Gastrocnemius medialis (tissue), 4 donors: ENCODE data around the gene MLLT10. TPM values are rescaled to one million over a fixed set of nuclear protein-coding genes. Genes with fewer than 3 reads are reported as not detected.

ENCODE experiments used
- ATAC-seq, 2 donors: fragments of 150-250 bp; one replicate each; pipeline ENCODE4 v1.9.1; 2016
- DNase-seq, 2 donors: peaks; one replicate each; pipeline ENCODE4 v3.0.0-alpha.2; 2019
- H3K27ac ChIP-seq, 4 donors: fragments of 200-600 bp; sonication (generic); 1 replicate in 1 of 4; 2 replicates in 3 of 4; pipeline ENCODE4 v1.5.1; 2016 to 2018; ENCODE audit warnings: mild to moderate bottlenecking in 2 of 4, moderate library complexity in 1 of 4
- H3K27me3 ChIP-seq, 3 donors: fragments of 200-600 bp; sonication (generic) in 2 of 3; 1 replicate in 1 of 3; 2 replicates in 2 of 3; pipeline versions ENCODE4 v1.5.1 to v1.6.0; 2016 to 2019; ENCODE audit warnings: mild to moderate bottlenecking in 1 of 3, moderate library complexity in 1 of 3
- H3K36me3 ChIP-seq, 2 donors: fragments of 200-600 bp; sonication (generic) in 1 of 2; one replicate each; pipeline ENCODE4 v1.5.1; 2017 to 2018
- H3K4me1 ChIP-seq, 2 donors: fragments of 200-600 bp; sonication (generic) in 1 of 2; one replicate each; pipeline ENCODE4 v1.5.1; 2016 to 2017; ENCODE audit warnings: mild to moderate bottlenecking in 2 of 2
- H3K4me3 ChIP-seq, 4 donors: fragments of 200-600 bp; sonication (generic) in 3 of 4; 1 replicate in 1 of 4; 2 replicates in 3 of 4; pipeline ENCODE4 v1.5.1; 2016 to 2019; ENCODE audit warnings: mild to moderate bottlenecking in 2 of 4
- H3K9me3 ChIP-seq, 3 donors: fragments of 200-600 bp; sonication (generic) in 2 of 3; 1 replicate in 1 of 3; 2 replicates in 2 of 3; pipeline ENCODE4 v1.5.1; 2016 to 2019
- CTCF ChIP-seq, 5 experiments: fragments of 450-650 bp in 3 of 5; fragments of 200-600 bp in 2 of 5; sonication (generic) in 2 of 5; IDR thresholded peaks in 4 of 5; conservative IDR thresholded peaks in 1 of 5; 1 replicate in 4 of 5; 2 replicates in 1 of 5; pipeline ENCODE4 v1.5.1; 2016 to 2019; ENCODE audit warnings: antibody characterized with exemption in 5 of 5, mild to moderate bottlenecking in 3 of 5, moderate library complexity in 3 of 5
- POLR2A ChIP-seq, 2 donors: fragments of 450-650 bp; IDR thresholded peaks; one replicate each; pipeline ENCODE4 v1.6.1; 2017; ENCODE audit warnings: antibody characterized with exemption in 2 of 2, mild to moderate bottlenecking in 2 of 2, moderate library complexity in 2 of 2
- in situ Hi-C, 4 donors: fragments of 200-750 bp; cut with MboI; loops; one replicate each; pipeline versions ENCODE4 v1.15.0 to v1.8.0; 2017; ENCODE audit warnings: low sequenced_read_pairs in 4 of 4
- intact Hi-C: fragments of 100-400 bp; cut with DNase I; formaldehyde crosslinking; loops from one replicate; pipeline ENCODE4 v1.15.1; 2023; ENCODE audit warnings: low total_unique reads
- total RNA-seq, 4 donors: library from RNA; depleted of rRNA; stranded (reverse); fragments of >200 nt; gene quantifications; one replicate each; pipeline versions ENCODE4 v1.1.0 to v1.2.3, GENCODE V29; 2016

MLLT10 gene
- total RNA-seq, 4 donors from 2014 or later: 13.6 to 26.6 (median 21.6) TPM

GRCh38 chr10:21519941-21520436, 14.0 kb upstream of the MLLT10 start:
- DNase-seq: no peak

GRCh38 chr10:21520509-21520908, 13.5 kb upstream of the MLLT10 start:
- no peak for DNase-seq
- Histone ChIP-seq H3K9me3 (no peaks in the 10 kb centered on the region), H3K27me3 (no peaks in the 10 kb centered on the region), H3K36me3 (no peaks in the 10 kb centered on the region), H3K4me1 (peaks cover 46 to 56% of the 10 kb centered on the region in 2 donors), H3K27ac (peak overlapping the region; percentile 68 to 98 (median 81)), H3K4me3 (peak overlapping the region; percentile 61 to 72 (median 64))
- ATAC-seq: no peak
- in situ Hi-C loops (loop anchor here in 3 of 4 donors (10.0 to 25.0 kb wide), 3 partner anchors 792 to 804 kb away; partner anchors contain the start of genes BMI1 (in 2 of the 3) and COMMD3 (in 2 of the 3)), intact Hi-C loops (no loop called here)
- TF ChIP-seq POLR2A (IDR thresholded peaks at IDR 0.05): no peak
- TF ChIP-seq CTCF (IDR thresholded peaks at IDR 0.05 in 4 of 5, conservative IDR thresholded peaks at IDR 0.05 in 1 of 5): no peak

More at GRCh38 chr10:21519941-21520436, 14.0 kb upstream of the MLLT10 start:
- Histone ChIP-seq H3K27me3 (no peaks in the 10 kb centered on the region), H3K4me1 (peaks cover 46 to 56% of the 10 kb centered on the region in 2 donors), H3K36me3 (no peaks in the 10 kb centered on the region), H3K4me3 (peak overlapping the region; percentile 61 to 72 (median 64)), H3K9me3 (no peaks in the 10 kb centered on the region), H3K27ac (peak overlapping the region; percentile 68 to 98 (median 81))
- no peak for ATAC-seq
- TF ChIP-seq CTCF (IDR thresholded peaks at IDR 0.05 in 4 of 5, conservative IDR thresholded peaks at IDR 0.05 in 1 of 5) (no peak), POLR2A (IDR thresholded peaks at IDR 0.05) (no peak)
- in situ Hi-C loops (loop anchor here in 3 of 4 donors (10.0 to 25.0 kb wide), 3 partner anchors 792 to 805 kb away; partner anchors contain the start of genes BMI1 (in 2 of the 3) and COMMD3 (in 2 of the 3)), intact Hi-C loops (loop anchor here (2.0 kb wide), 1 partner anchor 13 kb away; no protein-coding TSS in a partner anchor)

GRCh38 chr10:21520949-21521348, 13.1 kb upstream of the MLLT10 start:
- DNase-seq (no peak), ATAC-seq (no peak)
- Histone ChIP-seq H3K36me3 (no peaks in the 10 kb centered on the region), H3K9me3 (no peaks in the 10 kb centered on the region), H3K4me3 (no peak overlapping the region), H3K27me3 (no peaks in the 10 kb centered on the region), H3K27ac (peak overlapping the region in 3 of 4 donors; percentile 68 to 98 (median 86)), H3K4me1 (peaks cover 42 to 52% of the 10 kb centered on the region in 2 donors)
- in situ Hi-C loops: loop anchor here in 3 of 4 donors (10.0 to 25.0 kb wide), 3 partner anchors 791 to 804 kb away; partner anchors contain the start of genes BMI1 (in 2 of the 3) and COMMD3 (in 2 of the 3)
- TF ChIP-seq CTCF (IDR thresholded peaks at IDR 0.05 in 4 of 5, conservative IDR thresholded peaks at IDR 0.05 in 1 of 5) (no peak), POLR2A (IDR thresholded peaks at IDR 0.05) (no peak)
- intact Hi-C loops: no loop called here

GRCh38 chr10:21521751-21522533, 12.1 kb upstream of the MLLT10 start:
- in situ Hi-C loops (loop anchor here in 3 of 4 donors (10.0 to 25.0 kb wide), 3 partner anchors 790 to 803 kb away; partner anchors contain the start of genes BMI1 (in 2 of the 3) and COMMD3 (in 2 of the 3)), intact Hi-C loops (no loop called here)
- DNase-seq: no peak
- peak overlapping the region in 3 of 4 donors; percentile 90 to 100 (median 98) for H3K27ac ChIP-seq
- H3K36me3 ChIP-seq: no peaks in the 10 kb centered on the region
- peak overlapping the region in 2 of 4 donors; percentile 9 to 27 for H3K4me3 ChIP-seq
- ATAC-seq: no peak
- H3K4me1 ChIP-seq: peaks cover 38 to 49% of the 10 kb centered on the region in 2 donors
- no peak for TF ChIP-seq CTCF (IDR thresholded peaks at IDR 0.05 in 4 of 5, conservative IDR thresholded peaks at IDR 0.05 in 1 of 5)
- H3K9me3 ChIP-seq: no peaks in the 10 kb centered on the region
- H3K27me3 ChIP-seq: no peaks in the 10 kb centered on the region
